Vein endothelial cell (primary cell): ENCODE data around the gene GPA33. TPM values are rescaled to one million over a fixed set of nuclear protein-coding genes. Genes with fewer than 3 reads are reported as not detected.

Experiments
- small RNA-seq: library from RNA; depleted of rRNA; stranded (forward); fragments of <200 nt; gene quantifications from one replicate; pipeline ENCODE3, GENCODE V24; 2012
- total RNA-seq: library from RNA; depleted of rRNA; stranded (reverse); fragments of >200 nt; gene quantifications from 2 replicates; pipeline ENCODE4 v1.2.3, GENCODE V29; 2012

Gene GPA33, protein sequence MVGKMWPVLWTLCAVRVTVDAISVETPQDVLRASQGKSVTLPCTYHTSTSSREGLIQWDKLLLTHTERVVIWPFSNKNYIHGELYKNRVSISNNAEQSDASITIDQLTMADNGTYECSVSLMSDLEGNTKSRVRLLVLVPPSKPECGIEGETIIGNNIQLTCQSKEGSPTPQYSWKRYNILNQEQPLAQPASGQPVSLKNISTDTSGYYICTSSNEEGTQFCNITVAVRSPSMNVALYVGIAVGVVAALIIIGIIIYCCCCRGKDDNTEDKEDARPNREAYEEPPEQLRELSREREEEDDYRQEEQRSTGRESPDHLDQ
- not detected in 2 replicates for total RNA-seq

GRCh38 chr1:167090314-167090942 is at the start of gene GPA33:
TSS of gene GPA33 (minus strand) at chr1:167090377. CDS start at chr1:167090287, 90 bp downstream.

GRCh38 chr1:167093846-167094516 is 3.8 kb upstream of the GPA33 start, which contains the start of gene STYXL2:
TSS of gene STYXL2 (plus strand) at chr1:167094075. CDS start at chr1:167094850, 775 bp downstream.

Small RNA genes within 50 kb of the gene (small RNA-seq; reads per million reads assigned to genes)
- gene RNA5SP65, result 0.27 reads per million, percentile 4 among the genes with 10 or more reads in this experiment

Other genes with a start within 250 kb of the GPA33 start
- gene TADA1, start 214.1 kb downstream of the GPA33 start, total RNA-seq, result 9.1 and 10.3 TPM in 2 replicates
- not detected in 2 replicates for gene ILDR2, start 114.8 kb downstream of the GPA33 start, total RNA-seq
- gene MAEL, start 101.1 kb downstream of the GPA33 start, total RNA-seq, result 0.33 and 0.67 TPM in 2 replicates
- gene STYXL2, start 3.7 kb upstream of the GPA33 start, total RNA-seq, result not detected in 2 replicates
- gene POU2F1, start 130.5 kb upstream of the GPA33 start, total RNA-seq, result 10.5 and 13.7 TPM in 2 replicates